Muscle of leg (tissue), 11 donors: ENCODE results near the gene SPTBN5. TPM values are rescaled to one million over a fixed set of nuclear protein-coding genes. Genes with fewer than 3 reads are reported as not detected.

Source experiments
- DNase-seq: peaks from one replicate; pipeline ENCODE4 v3.0.0; 2013
- H3K27ac ChIP-seq: one replicate; pipeline ENCODE4 v1.5.1; 2013; ENCODE audit warnings: mild to moderate bottlenecking, low read length, control low read depth
- H3K27me3 ChIP-seq: one replicate; pipeline ENCODE4 v1.6.1; 2013; ENCODE audit warnings: low read length; ENCODE audit not compliant: control insufficient read depth, insufficient read depth
- H3K36me3 ChIP-seq: one replicate; pipeline ENCODE4 v1.6.1; 2013; ENCODE audit warnings: low read length; ENCODE audit not compliant: control insufficient read depth, insufficient read depth
- H3K4me1 ChIP-seq: one replicate; pipeline ENCODE4 v1.6.1; 2013; ENCODE audit warnings: low read length; ENCODE audit not compliant: control insufficient read depth, insufficient read depth
- H3K4me3 ChIP-seq: one replicate; pipeline ENCODE4 v1.5.1; 2013; ENCODE audit warnings: low read length, control low read depth
- H3K9me3 ChIP-seq: replicated peaks from 2 replicates; pipeline ENCODE4 v1.6.1; 2013; ENCODE audit warnings: low read depth, low read length; ENCODE audit not compliant: control insufficient read depth
- WGBS: methylation state at CpG from one replicate; pipeline ENCODE4 v1.1.5; 2013; ENCODE audit warnings: missing lambda C conversion rate; ENCODE audit not compliant: insufficient coverage; 5-methylcytosine and 5-hydroxymethylcytosine counted together
- polyA plus RNA-seq, 8 donors: library from polyadenylated mRNA; unstranded; fragments of 120-200 nt; gene quantifications; one replicate each; pipeline versions ENCODE4 v1.2.1 to v1.2.3, GENCODE V29; 2013; ENCODE audit warnings: inconsistent platforms in 1 of 8, low replicate concordance in 1 of 8; ENCODE audit not compliant: insufficient read length in 8 of 8, insufficient read depth in 1 of 8
- total RNA-seq: library from RNA; stranded (reverse); fragments of 120-200 nt; gene quantifications from one replicate; pipeline ENCODE4 v1.2.4, GENCODE V29; 2013

SPTBN5 gene
- total and polyA plus RNA-seq, 9 donors: 1.8 to 9.4 (median 4.1) TPM

DNA sequence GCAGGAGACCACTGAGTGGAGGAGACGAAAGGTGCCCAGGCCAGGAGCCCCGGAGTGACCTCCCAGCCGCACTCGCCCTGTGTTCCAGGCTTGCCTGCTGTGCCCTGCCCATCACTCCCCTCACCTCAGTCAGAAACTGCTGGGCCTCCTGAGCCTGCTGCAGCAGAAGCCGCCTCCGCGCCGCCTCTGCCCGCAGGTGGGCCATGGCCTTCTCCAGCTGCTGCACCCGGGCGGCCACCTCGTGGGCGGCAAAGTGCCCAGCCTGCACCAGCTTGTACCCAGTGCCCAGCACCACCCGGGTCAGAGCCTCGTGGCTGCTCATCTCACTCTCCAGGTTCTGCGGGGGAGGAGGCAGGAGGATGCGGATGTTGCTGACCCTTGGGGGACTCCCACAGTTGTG lies 37.6 kb downstream of the SPTBN5 start:
- DNase-seq: no peak
- no peak overlapping the region for H3K27ac ChIP-seq
- 84% methylated on average over 15 of the region's 17 CpGs for WGBS
- H3K27me3 ChIP-seq: peaks cover 6% of the 10 kb centered on the region
- peaks cover 35% of the 10 kb centered on the region for H3K4me1 ChIP-seq
- no peak overlapping the region for H3K4me3 ChIP-seq
- H3K9me3 ChIP-seq: no peaks in the 10 kb centered on the region
- peaks cover 5% of the 10 kb centered on the region for H3K36me3 ChIP-seq

GRCh38 chr15:41855261-41855961 lies 38.4 kb downstream of the SPTBN5 start:
- peaks cover 35% of the 10 kb centered on the region for H3K4me1 ChIP-seq
- peaks cover 6% of the 10 kb centered on the region for H3K27me3 ChIP-seq
- peak; percentile 63 for DNase-seq
- H3K9me3 ChIP-seq: no peaks in the 10 kb centered on the region
- H3K36me3 ChIP-seq: peaks cover 5% of the 10 kb centered on the region
- H3K4me3 ChIP-seq: no peak overlapping the region
- 17% methylated on average over 27 of the region's 30 CpGs for WGBS
- H3K27ac ChIP-seq: no peak overlapping the region

GRCh38 chr15:41854443-41854842 lies 39.4 kb downstream of the SPTBN5 start:
- DNase-seq: no peak
- peaks cover 6% of the 10 kb centered on the region for H3K27me3 ChIP-seq
- H3K36me3 ChIP-seq: peaks cover 5% of the 10 kb centered on the region
- WGBS: 64% methylated on average over 9 of the region's 9 CpGs
- no peak overlapping the region for H3K4me3 ChIP-seq
- peaks cover 29% of the 10 kb centered on the region for H3K4me1 ChIP-seq
- no peaks in the 10 kb centered on the region for H3K9me3 ChIP-seq
- H3K27ac ChIP-seq: no peak overlapping the region

- DNase-seq: peak; percentile 44
- Histone ChIP-seq H3K4me3 (no peak overlapping the region), H3K27me3 (peaks cover 6% of the 10 kb centered on the region), H3K36me3 (peaks cover 11% of the 10 kb centered on the region), H3K4me1 (peaks cover 28% of the 10 kb centered on the region), H3K9me3 (no peaks in the 10 kb centered on the region), H3K27ac (no peak overlapping the region)
- 60% methylated on average over 1 of the region's 10 CpGs for WGBS
These were observed 40.0 kb downstream of the SPTBN5 start for GRCh38 chr15:41853831-41854230.

GRCh38 chr15:41852736-41853590 lies 40.9 kb downstream of the SPTBN5 start:
- 66% methylated on average over 13 of the region's 17 CpGs for WGBS
- Histone ChIP-seq H3K4me1 (peaks cover 28% of the 10 kb centered on the region), H3K27me3 (peaks cover 6% of the 10 kb centered on the region), H3K9me3 (no peaks in the 10 kb centered on the region), H3K36me3 (peaks cover 20% of the 10 kb centered on the region), H3K27ac (no peak overlapping the region), H3K4me3 (no peak overlapping the region)
- DNase-seq: no peak

DNA sequence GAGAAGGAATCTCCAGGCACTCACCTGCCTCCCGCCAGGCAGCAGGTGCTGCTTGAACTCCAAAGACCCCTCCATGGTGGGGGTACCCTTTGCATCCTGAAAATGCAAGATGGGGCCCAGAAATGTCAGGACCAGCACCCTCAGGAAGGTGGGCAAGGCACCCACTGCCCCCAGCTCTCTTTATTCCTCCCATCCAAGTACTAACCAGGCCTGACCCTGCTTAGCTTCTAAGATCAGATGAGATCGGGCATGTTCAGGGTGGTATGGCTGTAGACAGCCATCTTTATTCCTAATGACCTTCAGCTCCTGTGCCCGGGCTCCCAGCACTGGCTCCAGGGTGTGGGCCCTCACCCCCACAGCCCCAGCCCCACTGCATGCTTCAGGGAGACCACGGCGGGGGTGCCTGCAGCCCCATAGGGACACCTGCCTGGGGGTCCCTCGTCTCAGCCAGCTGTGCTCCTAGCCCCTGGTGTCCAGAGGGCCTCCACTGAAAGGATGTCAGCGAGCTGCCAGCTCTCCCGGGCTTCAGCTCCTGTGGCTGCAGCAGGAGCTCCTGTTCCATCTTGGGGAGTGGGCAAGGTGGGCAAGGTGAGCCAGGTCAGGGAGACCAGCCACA lies 42.0 kb downstream of the SPTBN5 start:
- Histone ChIP-seq H3K27ac (no peak overlapping the region), H3K27me3 (peaks cover 6% of the 10 kb centered on the region), H3K36me3 (peaks cover 30% of the 10 kb centered on the region), H3K4me3 (no peak overlapping the region), H3K4me1 (peaks cover 28% of the 10 kb centered on the region), H3K9me3 (no peaks in the 10 kb centered on the region)
- WGBS: 72% methylated on average over 6 of the region's 8 CpGs
- DNase-seq: no peak

DNA sequence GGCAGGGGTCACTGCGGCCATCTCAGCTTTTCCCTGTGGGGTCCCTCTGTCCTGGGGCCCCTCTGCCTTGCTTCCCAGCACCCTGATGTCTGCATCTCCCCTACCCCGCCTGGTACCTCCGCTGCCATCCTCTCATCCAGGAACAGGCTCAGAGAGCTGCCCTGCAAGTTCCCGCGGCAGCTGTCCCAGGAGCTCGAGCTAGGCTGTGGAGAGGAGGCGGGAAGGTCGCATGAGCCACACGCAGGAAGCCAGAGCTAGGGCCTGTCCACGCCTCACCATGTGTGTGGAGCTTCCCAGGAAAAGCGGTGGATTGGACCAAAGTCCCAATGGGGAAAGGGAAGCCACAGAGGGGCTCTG lies 42.7 kb downstream of the SPTBN5 start:
- H3K36me3 ChIP-seq: peaks cover 33% of the 10 kb centered on the region
- WGBS: 22% methylated on average over 6 of the region's 11 CpGs
- peaks cover 28% of the 10 kb centered on the region for H3K4me1 ChIP-seq
- no peak overlapping the region for H3K27ac ChIP-seq
- H3K27me3 ChIP-seq: peaks cover 3% of the 10 kb centered on the region
- H3K4me3 ChIP-seq: no peak overlapping the region
- DNase-seq: no peak
- H3K9me3 ChIP-seq: no peaks in the 10 kb centered on the region

GRCh38 chr15:41850482-41851166 lies 43.2 kb downstream of the SPTBN5 start:
- peaks cover 39% of the 10 kb centered on the region for H3K36me3 ChIP-seq
- 77% methylated on average over 10 of the region's 16 CpGs for WGBS
- no peak overlapping the region for H3K27ac ChIP-seq

GRCh38 chr15:41849861-41850260 lies 44.0 kb downstream of the SPTBN5 start:
- H3K27me3 ChIP-seq: peaks cover 3% of the 10 kb centered on the region
- H3K4me3 ChIP-seq: no peak overlapping the region
- DNase-seq: no peak
- H3K36me3 ChIP-seq: peaks cover 46% of the 10 kb centered on the region
- H3K27ac ChIP-seq: no peak overlapping the region
- 66% methylated on average over 5 of the region's 8 CpGs for WGBS
- H3K4me1 ChIP-seq: peaks cover 19% of the 10 kb centered on the region
- H3K9me3 ChIP-seq: no peaks in the 10 kb centered on the region

More at GRCh38 chr15:41850482-41851166, 43.2 kb downstream of the SPTBN5 start:
- no peak for DNase-seq
- Histone ChIP-seq H3K4me3 (no peak overlapping the region), H3K4me1 (peaks cover 27% of the 10 kb centered on the region), H3K27me3 (peaks cover 3% of the 10 kb centered on the region), H3K9me3 (no peaks in the 10 kb centered on the region)

DNA sequence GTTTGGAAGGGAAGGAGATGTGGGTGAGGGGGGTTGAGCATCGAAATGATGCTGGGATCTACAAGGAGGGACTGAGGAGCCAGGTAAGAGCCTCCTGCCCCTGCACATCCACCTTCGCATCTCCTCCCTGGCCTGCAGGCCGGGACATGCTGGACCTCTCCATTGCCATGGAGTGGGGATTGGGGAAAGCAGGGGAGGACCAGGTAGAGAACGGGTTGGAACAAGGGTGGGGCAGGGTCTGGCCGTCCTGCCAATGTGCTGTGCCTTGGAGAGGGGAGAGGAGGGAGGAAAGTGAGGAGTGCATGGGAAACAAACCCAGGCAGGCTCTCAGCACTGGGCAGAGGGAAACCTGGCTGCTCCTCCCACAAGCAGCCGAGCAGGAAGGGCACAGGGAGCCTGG lies 44.6 kb downstream of the SPTBN5 start:
- Histone ChIP-seq H3K27me3 (peaks cover 3% of the 10 kb centered on the region), H3K9me3 (no peaks in the 10 kb centered on the region), H3K4me1 (peaks cover 13% of the 10 kb centered on the region), H3K27ac (no peak overlapping the region), H3K4me3 (no peak overlapping the region), H3K36me3 (peaks cover 53% of the 10 kb centered on the region)
- 58% methylated on average over 2 of the region's 6 CpGs for WGBS
- no peak for DNase-seq
